ENCODE data around the gene THBS2. TPM values are rescaled to one million over a fixed set of nuclear protein-coding genes. Genes with fewer than 3 reads are reported as not detected.
A peak's percentile ranks its signal among the peaks of the same experiment; 100 is the strongest.

THBS2 gene
- total RNA-seq, 1 donor: 519 TPM

- TF ChIP-seq CTCF (IDR thresholded peaks at IDR 0.05; ENCODE audit: insufficient read depth, low read length): no peak
- no peak overlapping the region for H3K4me3 ChIP-seq (ENCODE audit: low read depth, low read length)
- DNase-seq (ENCODE audit: low read depth): no peak
These were observed 79.9 kb downstream of the THBS2 start for GRCh38 chr6:169173532-169174268.

GRCh38 chr6:169172946-169173345 is 80.7 kb downstream of the THBS2 start:
- H3K4me3 ChIP-seq (ENCODE audit: low read depth, low read length): no peak overlapping the region
- no peak for TF ChIP-seq CTCF (IDR thresholded peaks at IDR 0.05; ENCODE audit: insufficient read depth, low read length)
- peak; percentile 45 for DNase-seq (ENCODE audit: low read depth)

GRCh38 chr6:169172456-169172855 is 81.2 kb downstream of the THBS2 start:
- H3K4me3 ChIP-seq (ENCODE audit: low read depth, low read length): no peak overlapping the region
- no peak for TF ChIP-seq CTCF (IDR thresholded peaks at IDR 0.05; ENCODE audit: insufficient read depth, low read length)
- DNase-seq (ENCODE audit: low read depth): peak; percentile 93

- peak; percentile 88 for DNase-seq (ENCODE audit: low read depth)
- TF ChIP-seq CTCF (IDR thresholded peaks at IDR 0.05; ENCODE audit: insufficient read depth, low read length): no peak
- no peak overlapping the region for H3K4me3 ChIP-seq (ENCODE audit: low read depth, low read length)
These were observed 81.7 kb downstream of the THBS2 start for GRCh38 chr6:169171951-169172350.

- H3K4me3 ChIP-seq (ENCODE audit: low read depth, low read length): no peak overlapping the region
- no peak for TF ChIP-seq CTCF (IDR thresholded peaks at IDR 0.05; ENCODE audit: insufficient read depth, low read length)
- DNase-seq (ENCODE audit: low read depth): no peak
These were observed 82.6 kb downstream of the THBS2 start for GRCh38 chr6:169171016-169171415.

GRCh38 chr6:169170583-169170955 is 83.1 kb downstream of the THBS2 start:
- TF ChIP-seq CTCF (IDR thresholded peaks at IDR 0.05; ENCODE audit: insufficient read depth, low read length): no peak
- no peak for DNase-seq (ENCODE audit: low read depth)

More at GRCh38 chr6:169170583-169170955, 83.1 kb downstream of the THBS2 start:
- no peak overlapping the region for H3K4me3 ChIP-seq (ENCODE audit: low read depth, low read length)
